ENCODE measurements around the gene PMFBP1.

DNA sequence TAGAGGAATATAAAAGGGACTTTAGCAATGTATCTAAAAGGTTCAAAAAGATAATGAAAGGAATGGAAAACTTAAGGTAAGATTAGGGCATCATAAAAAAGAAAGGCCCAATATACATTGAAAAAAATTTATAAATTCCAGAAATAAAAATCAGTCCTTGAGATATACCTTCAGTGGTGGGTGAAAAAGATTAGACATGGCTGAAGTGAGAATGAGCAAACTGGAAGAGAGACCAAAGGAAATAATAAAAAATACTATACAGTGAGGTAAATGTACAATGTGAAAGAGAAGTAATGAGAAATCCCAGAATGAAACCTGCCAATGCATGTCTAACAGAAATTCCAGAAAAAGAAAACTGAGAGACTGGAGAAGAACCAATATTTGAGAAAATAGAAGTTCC, 42.9 kb upstream of the PMFBP1 start:
- no peak for TF ChIP-seq CTCF (IDR thresholded peaks at IDR 0.05; ENCODE audit: insufficient read depth, low read length)
- no peak for TF ChIP-seq POLR2AphosphoS5 (IDR thresholded peaks at IDR 0.05; ENCODE audit: low read depth)

All from HL-60 (cell line).